Measurements from ENCODE around the gene RNF225. TPM values are rescaled to one million over a fixed set of nuclear protein-coding genes. Genes with fewer than 3 reads are reported as not detected.

The RNF225 gene
- total and polyA plus RNA-seq, 9 of the 15 experiments (the other 6 are each of a cell fraction or from before 2014, with no cell fraction given) = 0.33 TPM; not detected in 8

- TF ChIP-seq ZNF609 (CRISPR knock-in tag; IDR thresholded peaks at IDR 0.05; ENCODE audit: borderline replicate concordance) = no peak
- TF ChIP-seq THRAP3 (IDR thresholded peaks at IDR 0.05; ENCODE audit: borderline replicate concordance) = no peak
- no peak for TF ChIP-seq ZBTB33 (CRISPR knock-in tag; IDR thresholded peaks at IDR 0.05)
- 0 out of 2 replicates have a peak, but pooled peaks have one; percentile 90 for TF ChIP-seq RBM14 (IDR thresholded peaks at IDR 0.05; ENCODE audit: borderline replicate concordance, insufficient read depth, low read depth, low read length)
- TF ChIP-seq CGGBP1 (CRISPR knock-in tag; IDR thresholded peaks at IDR 0.05) = no peak
- TF ChIP-seq JUNB (CRISPR knock-in tag; conservative IDR thresholded peaks at IDR 0.05) = no peak
- no peak for TF ChIP-seq ZNF57 (CRISPR knock-in tag; IDR thresholded peaks at IDR 0.05)
- TF ChIP-seq ZNF707 (CRISPR knock-in tag; conservative IDR thresholded peaks at IDR 0.05) = no peak
- no peak for TF ChIP-seq MCM5 (IDR thresholded peaks at IDR 0.05; ENCODE audit: low read depth)
- TF ChIP-seq ZNF695 (CRISPR knock-in tag; IDR thresholded peaks at IDR 0.05) = no peak
- TF ChIP-seq ZNF134 (CRISPR knock-in tag; conservative IDR thresholded peaks at IDR 0.05) = no peak
- no peak for TF ChIP-seq CHAMP1 (IDR thresholded peaks at IDR 0.05)
- TF ChIP-seq KLF10 (CRISPR knock-in tag; IDR thresholded peaks at IDR 0.05) = no peak
- TF ChIP-seq CREB1 (IDR thresholded peaks at IDR 0.05) = peak; percentile 90
- TF ChIP-seq CREB1 (CRISPR knock-in tag; IDR thresholded peaks at IDR 0.05) = peak; percentile 84
- TF ChIP-seq ZNF431 (CRISPR knock-in tag; IDR thresholded peaks at IDR 0.05) = peak; percentile 52; the same call in 1 of the 2 replicates
- no peak for TF ChIP-seq MIER1 (IDR thresholded peaks at IDR 0.05; ENCODE audit: low read depth)
- TF ChIP-seq SMAD2 (IDR thresholded peaks at IDR 0.05; ENCODE audit: low read depth, low read length) = no peak
- TF ChIP-seq GABPB1 (CRISPR knock-in tag; IDR thresholded peaks at IDR 0.05) = peak; percentile 96
- TF ChIP-seq ZNF12 (CRISPR knock-in tag; IDR thresholded peaks at IDR 0.05) = 0 out of 2 replicates have a peak, but pooled peaks have one; percentile 23
Observed at GRCh38 chr19:58386576-58387337, 8.7 kb upstream of the RNF225 start, which contains the start of gene RPS5 (continued).
